ENCODE measurements around the gene SLC38A3. TPM values are rescaled to one million over a fixed set of nuclear protein-coding genes. Genes with fewer than 3 reads are reported as not detected.
A peak's percentile ranks its signal among the peaks of the same experiment; 100 is the strongest.

Gene SLC38A3
- total RNA-seq, 1 experiment from 2014 or later = not detected

DNA sequence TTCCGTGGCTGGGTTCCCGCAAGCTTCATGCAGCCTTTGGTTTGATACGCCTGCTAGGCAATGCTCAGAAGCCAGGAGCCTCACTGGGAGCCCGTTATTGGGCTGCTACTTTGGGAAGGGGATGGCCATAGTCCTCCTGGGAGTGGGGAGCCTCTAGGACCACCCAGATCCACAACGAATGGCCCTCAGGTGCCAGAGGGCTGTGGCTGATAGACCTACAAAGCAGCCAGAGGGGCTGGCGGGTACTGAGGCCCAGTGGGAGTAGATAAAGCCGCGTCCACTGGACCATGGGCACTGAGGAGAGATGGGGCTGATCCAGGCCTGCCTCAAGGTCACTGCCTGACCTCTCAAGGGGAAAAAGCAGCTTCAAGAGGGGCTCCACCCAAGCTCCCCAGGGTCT is 12.9 kb upstream of the SLC38A3 start:
- Histone ChIP-seq H3K9me2 (replicated peaks; ENCODE audit: insufficient read depth, low read length) (no peaks in the 10 kb centered on the region), H3K36me3 (ENCODE audit: insufficient read depth, low read length) (no peaks in the 10 kb centered on the region), H4K20me1 (ENCODE audit: insufficient read depth, low read depth, low read length) (0 out of 2 replicates have a peak, but pooled peaks cover 7% of the 10 kb centered on the region), H3K27me3 (ENCODE audit: low read length) (no peaks in the 10 kb centered on the region), H3K27ac (ENCODE audit: low read length) (no peak overlapping the region), H3K9me3 (ENCODE audit: low read length) (no peaks in the 10 kb centered on the region), H3K4me1 (ENCODE audit: low read length) (peaks cover 5% of the 10 kb centered on the region; the same call in 1 of the 2 replicates), H3K79me2 (ENCODE audit: low read length) (no peaks in the 10 kb centered on the region), H3K9ac (ENCODE audit: low read length) (no peak overlapping the region), H3K4me3 (ENCODE audit: low read length) (no peak overlapping the region), H3K4me2 (ENCODE audit: low read depth, low read length, poor library complexity, severe bottlenecking) (no peak overlapping the region), H2AFZ (ENCODE audit: low read length) (no peak overlapping the region)
- DNase-seq = no peak

- H3K36me3 ChIP-seq (ENCODE audit: insufficient read depth, low read length) = no peaks in the 10 kb centered on the region
- H3K9me3 ChIP-seq (ENCODE audit: low read length) = no peaks in the 10 kb centered on the region
- peak; percentile 93 for DNase-seq
- no peak overlapping the region for H3K4me3 ChIP-seq (ENCODE audit: low read length)
- H3K9ac ChIP-seq (ENCODE audit: low read length) = no peak overlapping the region
- no peak overlapping the region for H2AFZ ChIP-seq (ENCODE audit: low read length)
- H3K27ac ChIP-seq (ENCODE audit: low read length) = no peak overlapping the region
- H3K79me2 ChIP-seq (ENCODE audit: low read length) = no peaks in the 10 kb centered on the region
- H4K20me1 ChIP-seq (ENCODE audit: insufficient read depth, low read depth, low read length) = 0 out of 2 replicates have a peak, but pooled peaks cover 7% of the 10 kb centered on the region
- no peaks in the 10 kb centered on the region for H3K9me2 ChIP-seq (replicated peaks; ENCODE audit: insufficient read depth, low read length)
- H3K4me2 ChIP-seq (ENCODE audit: low read depth, low read length, poor library complexity, severe bottlenecking) = no peak overlapping the region
- no peaks in the 10 kb centered on the region for H3K27me3 ChIP-seq (ENCODE audit: low read length)
- peaks cover 5% of the 10 kb centered on the region; the same call in 1 of the 2 replicates for H3K4me1 ChIP-seq (ENCODE audit: low read length)
Measured at GRCh38 chr3:50192689-50193141, 12.4 kb upstream of the SLC38A3 start.

GRCh38 chr3:50193286-50193685 is 11.8 kb upstream of the SLC38A3 start:
- H3K9ac ChIP-seq (ENCODE audit: low read length) = no peak overlapping the region
- H3K9me2 ChIP-seq (replicated peaks; ENCODE audit: insufficient read depth, low read length) = no peaks in the 10 kb centered on the region
- no peak overlapping the region for H3K27ac ChIP-seq (ENCODE audit: low read length)
- DNase-seq = no peak
- 0 out of 2 replicates have a peak, but pooled peaks cover 7% of the 10 kb centered on the region for H4K20me1 ChIP-seq (ENCODE audit: insufficient read depth, low read depth, low read length)
- H3K27me3 ChIP-seq (ENCODE audit: low read length) = no peaks in the 10 kb centered on the region
- H3K4me2 ChIP-seq (ENCODE audit: low read depth, low read length, poor library complexity, severe bottlenecking) = no peak overlapping the region
- no peak overlapping the region for H2AFZ ChIP-seq (ENCODE audit: low read length)
- no peaks in the 10 kb centered on the region for H3K36me3 ChIP-seq (ENCODE audit: insufficient read depth, low read length)
- H3K4me1 ChIP-seq (ENCODE audit: low read length) = peaks cover 5% of the 10 kb centered on the region; the same call in 1 of the 2 replicates
- no peak overlapping the region for H3K4me3 ChIP-seq (ENCODE audit: low read length)
- H3K79me2 ChIP-seq (ENCODE audit: low read length) = no peaks in the 10 kb centered on the region
- no peaks in the 10 kb centered on the region for H3K9me3 ChIP-seq (ENCODE audit: low read length)

- peaks cover 5% of the 10 kb centered on the region; the same call in 1 of the 2 replicates for H3K4me1 ChIP-seq (ENCODE audit: low read length)
- H3K36me3 ChIP-seq (ENCODE audit: insufficient read depth, low read length) = no peaks in the 10 kb centered on the region
- no peak overlapping the region for H3K4me3 ChIP-seq (ENCODE audit: low read length)
- H4K20me1 ChIP-seq (ENCODE audit: insufficient read depth, low read depth, low read length) = 0 out of 2 replicates have a peak, but pooled peaks cover 7% of the 10 kb centered on the region
- H3K9ac ChIP-seq (ENCODE audit: low read length) = no peak overlapping the region
- no peak overlapping the region for H3K27ac ChIP-seq (ENCODE audit: low read length)
- H3K79me2 ChIP-seq (ENCODE audit: low read length) = no peaks in the 10 kb centered on the region
- H3K9me3 ChIP-seq (ENCODE audit: low read length) = no peaks in the 10 kb centered on the region
- H3K9me2 ChIP-seq (replicated peaks; ENCODE audit: insufficient read depth, low read length) = no peaks in the 10 kb centered on the region
- no peaks in the 10 kb centered on the region for H3K27me3 ChIP-seq (ENCODE audit: low read length)
- no peak for DNase-seq
- no peak overlapping the region for H2AFZ ChIP-seq (ENCODE audit: low read length)
- no peak overlapping the region for H3K4me2 ChIP-seq (ENCODE audit: low read depth, low read length, poor library complexity, severe bottlenecking)
Measured at GRCh38 chr3:50193746-50194127, 11.3 kb upstream of the SLC38A3 start.

- peak; percentile 89 for DNase-seq
- 0 out of 2 replicates have a peak, but pooled peaks cover 7% of the 10 kb centered on the region for H4K20me1 ChIP-seq (ENCODE audit: insufficient read depth, low read depth, low read length)
- H3K36me3 ChIP-seq (ENCODE audit: insufficient read depth, low read length) = no peaks in the 10 kb centered on the region
- H3K9ac ChIP-seq (ENCODE audit: low read length) = no peak overlapping the region
- H3K9me2 ChIP-seq (replicated peaks; ENCODE audit: insufficient read depth, low read length) = no peaks in the 10 kb centered on the region
- H3K27me3 ChIP-seq (ENCODE audit: low read length) = no peaks in the 10 kb centered on the region
- no peak overlapping the region for H3K4me2 ChIP-seq (ENCODE audit: low read depth, low read length, poor library complexity, severe bottlenecking)
- H3K4me3 ChIP-seq (ENCODE audit: low read length) = no peak overlapping the region
- no peak overlapping the region for H2AFZ ChIP-seq (ENCODE audit: low read length)
- no peaks in the 10 kb centered on the region for H3K9me3 ChIP-seq (ENCODE audit: low read length)
- H3K79me2 ChIP-seq (ENCODE audit: low read length) = no peaks in the 10 kb centered on the region
- no peak overlapping the region for H3K27ac ChIP-seq (ENCODE audit: low read length)
- H3K4me1 ChIP-seq (ENCODE audit: low read length) = peaks cover 5% of the 10 kb centered on the region; the same call in 1 of the 2 replicates
Measured at GRCh38 chr3:50194128-50194902, 10.8 kb upstream of the SLC38A3 start.

GRCh38 chr3:50194903-50195500 is 10.1 kb upstream of the SLC38A3 start:
- H2AFZ ChIP-seq (ENCODE audit: low read length) = no peak overlapping the region
- H3K9me3 ChIP-seq (ENCODE audit: low read length) = no peaks in the 10 kb centered on the region
- DNase-seq = peak; percentile 74
- no peak overlapping the region for H3K27ac ChIP-seq (ENCODE audit: low read length)
- H3K4me1 ChIP-seq (ENCODE audit: low read length) = peaks cover 5% of the 10 kb centered on the region; the same call in 1 of the 2 replicates
- no peaks in the 10 kb centered on the region for H3K36me3 ChIP-seq (ENCODE audit: insufficient read depth, low read length)
- H3K79me2 ChIP-seq (ENCODE audit: low read length) = no peaks in the 10 kb centered on the region
- 0 out of 2 replicates have a peak, but pooled peaks cover 7% of the 10 kb centered on the region for H4K20me1 ChIP-seq (ENCODE audit: insufficient read depth, low read depth, low read length)
- no peaks in the 10 kb centered on the region for H3K27me3 ChIP-seq (ENCODE audit: low read length)
- H3K4me2 ChIP-seq (ENCODE audit: low read depth, low read length, poor library complexity, severe bottlenecking) = no peak overlapping the region
- no peak overlapping the region for H3K9ac ChIP-seq (ENCODE audit: low read length)
- H3K9me2 ChIP-seq (replicated peaks; ENCODE audit: insufficient read depth, low read length) = no peaks in the 10 kb centered on the region
- no peak overlapping the region for H3K4me3 ChIP-seq (ENCODE audit: low read length)

GRCh38 chr3:50195501-50196252 is 9.4 kb upstream of the SLC38A3 start:
- 0 out of 2 replicates have a peak, but pooled peaks cover 7% of the 10 kb centered on the region for H4K20me1 ChIP-seq (ENCODE audit: insufficient read depth, low read depth, low read length)
- no peaks in the 10 kb centered on the region for H3K9me3 ChIP-seq (ENCODE audit: low read length)
- no peak overlapping the region for H3K4me2 ChIP-seq (ENCODE audit: low read depth, low read length, poor library complexity, severe bottlenecking)
- H3K9ac ChIP-seq (ENCODE audit: low read length) = no peak overlapping the region
- H3K27me3 ChIP-seq (ENCODE audit: low read length) = no peaks in the 10 kb centered on the region
- DNase-seq = no peak
- no peak overlapping the region for H3K4me3 ChIP-seq (ENCODE audit: low read length)
- peaks cover 5% of the 10 kb centered on the region; the same call in 1 of the 2 replicates for H3K4me1 ChIP-seq (ENCODE audit: low read length)
- no peak overlapping the region for H2AFZ ChIP-seq (ENCODE audit: low read length)
- H3K9me2 ChIP-seq (replicated peaks; ENCODE audit: insufficient read depth, low read length) = no peaks in the 10 kb centered on the region
- H3K36me3 ChIP-seq (ENCODE audit: insufficient read depth, low read length) = no peaks in the 10 kb centered on the region
- no peak overlapping the region for H3K27ac ChIP-seq (ENCODE audit: low read length)
- no peaks in the 10 kb centered on the region for H3K79me2 ChIP-seq (ENCODE audit: low read length)
